NCI-H748 (cell line): ENCODE measurements around the gene SERINC3.
"Not testable (repeated sequence)": the region's sequence is repeated elsewhere in the genome, so short reads cannot be mapped to it uniquely, and the experiment has no call there.

Experiments
- DNase-seq: peaks from one replicate; lab custom pipeline; 2025; ENCODE audit not compliant: unreplicated experiment; lab: John Stamatoyannopoulos, UW

Gene SERINC3

GRCh38 chr20:44521484-44522481, at the start of gene SERINC3:
Gene SERINC3 (minus strand): TSS chr20:44522070. CDS start chr20:44521951, 119 bp downstream.
- peak; percentile 93 for DNase-seq

- DNase-seq, result no peak
These were observed 49.6 kb upstream of the SERINC3 start for GRCh38 chr20:44571362-44571988.

DNA sequence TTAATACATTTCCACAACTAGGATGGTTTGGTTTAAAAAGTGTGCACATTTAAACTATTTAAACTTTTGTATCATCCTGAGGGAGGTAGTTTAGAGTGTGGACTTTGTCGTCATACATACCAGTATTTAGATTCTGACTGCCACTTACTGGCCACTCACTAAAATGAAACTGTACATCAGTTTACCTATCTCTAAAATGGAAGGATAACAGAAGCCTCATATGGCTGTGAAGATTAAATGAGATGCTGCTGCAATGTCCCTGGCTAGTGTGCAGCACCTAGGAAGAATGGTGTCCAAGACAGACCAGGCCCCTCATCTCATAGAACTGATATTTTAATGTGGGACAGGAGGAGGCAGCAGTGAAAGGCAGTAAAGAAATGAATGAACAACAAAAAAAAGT, 48.5 kb upstream of the SERINC3 start:
- no peak for DNase-seq

DNA sequence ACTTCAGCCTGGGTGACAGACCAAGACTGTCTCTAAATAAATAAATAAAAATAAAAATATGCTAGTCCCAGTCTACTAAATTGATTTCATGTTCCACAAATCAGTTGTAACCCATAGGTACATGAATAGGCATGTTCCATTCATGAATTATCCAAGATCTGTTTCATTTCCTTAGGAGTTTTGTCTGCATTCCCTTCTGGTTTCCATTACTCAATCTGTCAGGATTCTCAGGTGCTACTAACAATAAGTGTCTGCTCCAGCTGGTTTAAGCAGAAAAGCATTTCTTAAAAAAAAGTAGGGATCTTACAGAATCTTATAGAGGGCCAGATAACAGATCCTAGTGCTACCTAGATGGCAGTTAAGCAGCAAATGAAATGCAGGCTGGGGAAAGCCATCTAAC, 44.9 kb upstream of the SERINC3 start:
- DNase-seq, result no peak

- DNase-seq, result no peak
These were observed 44.1 kb upstream of the SERINC3 start for GRCh38 chr20:44566018-44566417.

GRCh38 chr20:44561876-44562275, 40.0 kb upstream of the SERINC3 start:
- no peak for DNase-seq

GRCh38 chr20:44560818-44561217, 38.9 kb upstream of the SERINC3 start:
- DNase-seq, result not testable (repeated sequence)

- DNase-seq, result no peak
These were observed 38.4 kb upstream of the SERINC3 start for GRCh38 chr20:44560229-44560628.

- no peak for DNase-seq
These were observed 37.4 kb upstream of the SERINC3 start for GRCh38 chr20:44559302-44559701.

GRCh38 chr20:44552950-44553908, 31.4 kb upstream of the SERINC3 start:
- no peak for DNase-seq

DNA sequence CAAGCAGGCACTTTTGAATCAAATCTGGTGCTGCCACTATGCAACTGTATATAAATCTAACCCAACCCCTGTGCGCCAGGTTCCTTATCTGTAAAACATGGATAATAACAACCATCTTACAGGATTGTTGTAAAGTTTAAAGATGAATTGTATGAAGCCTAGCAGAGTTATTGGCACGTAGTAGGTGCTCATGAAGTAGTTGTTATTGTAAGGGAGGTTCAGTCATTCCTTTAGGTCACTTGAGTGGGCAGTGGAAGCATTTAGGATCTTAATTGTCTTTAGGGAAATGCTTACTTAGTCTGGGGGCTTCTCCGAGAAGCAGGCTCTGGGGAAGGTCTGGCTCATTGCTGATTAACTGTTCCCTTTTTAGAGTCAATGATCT, 30.7 kb upstream of the SERINC3 start:
- no peak for DNase-seq

DNA sequence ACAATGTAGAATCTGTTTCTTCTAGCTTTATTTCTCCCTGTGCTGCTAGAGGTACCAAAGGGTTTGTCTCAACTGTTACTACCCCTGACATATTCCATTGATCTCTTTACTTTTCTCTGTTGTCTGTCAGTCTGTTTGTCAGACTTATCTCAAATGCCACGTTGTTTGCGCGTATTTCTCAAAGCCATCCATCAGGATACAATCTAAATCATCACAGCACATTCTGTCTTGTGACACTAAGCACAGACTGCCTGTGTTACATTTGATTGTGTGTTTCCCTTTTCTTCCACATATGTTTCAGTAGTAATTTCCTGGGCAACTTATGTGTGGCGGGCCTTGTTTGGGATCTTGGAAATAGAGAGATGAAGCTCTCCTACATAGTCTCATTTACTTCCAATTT, 30.2 kb upstream of the SERINC3 start:
- DNase-seq, result no peak

GRCh38 chr20:44549123-44549522, 27.3 kb upstream of the SERINC3 start:
- DNase-seq, result no peak

DNA sequence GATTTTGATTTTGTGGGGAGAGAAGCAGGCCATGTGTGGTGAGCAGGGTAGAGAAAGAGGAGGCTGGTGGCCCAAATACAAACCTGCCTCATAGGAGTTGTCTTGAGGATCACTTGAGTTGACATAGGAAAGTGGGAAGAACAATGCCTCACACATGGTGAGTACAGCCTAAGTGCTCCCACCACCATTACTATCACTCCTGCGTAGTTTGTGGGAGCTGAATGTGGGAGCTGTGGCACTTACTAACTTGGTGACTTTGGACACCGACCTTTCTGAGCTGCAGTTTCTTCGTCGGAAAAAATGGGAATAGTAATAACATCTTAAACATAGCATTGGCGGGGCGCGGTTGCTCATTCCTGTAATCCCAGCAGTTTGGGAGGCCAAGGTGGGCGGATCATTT, 25.5 kb upstream of the SERINC3 start:
- DNase-seq, result no peak

GRCh38 chr20:44544263-44544662, 22.4 kb upstream of the SERINC3 start:
- DNase-seq, result no peak

DNA sequence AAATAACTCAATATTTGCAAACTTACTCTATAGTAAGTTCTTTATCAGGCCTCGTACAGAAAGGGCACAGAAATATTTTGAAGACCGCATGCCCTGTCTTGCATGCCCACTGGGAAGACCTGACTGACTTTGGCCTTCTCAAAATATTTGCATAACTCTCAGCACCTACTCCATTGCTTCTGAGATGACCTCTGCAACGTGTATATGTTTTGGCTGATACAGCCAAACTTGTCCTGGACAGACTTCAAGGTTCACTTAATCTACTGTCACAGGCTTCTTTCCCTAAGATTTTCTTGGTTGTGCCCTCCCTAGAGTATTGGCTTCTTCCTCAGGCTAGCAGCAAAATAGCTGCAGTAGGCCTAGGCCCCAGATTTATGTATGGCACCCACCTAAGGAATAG, 21.5 kb upstream of the SERINC3 start:
- no peak for DNase-seq

DNA sequence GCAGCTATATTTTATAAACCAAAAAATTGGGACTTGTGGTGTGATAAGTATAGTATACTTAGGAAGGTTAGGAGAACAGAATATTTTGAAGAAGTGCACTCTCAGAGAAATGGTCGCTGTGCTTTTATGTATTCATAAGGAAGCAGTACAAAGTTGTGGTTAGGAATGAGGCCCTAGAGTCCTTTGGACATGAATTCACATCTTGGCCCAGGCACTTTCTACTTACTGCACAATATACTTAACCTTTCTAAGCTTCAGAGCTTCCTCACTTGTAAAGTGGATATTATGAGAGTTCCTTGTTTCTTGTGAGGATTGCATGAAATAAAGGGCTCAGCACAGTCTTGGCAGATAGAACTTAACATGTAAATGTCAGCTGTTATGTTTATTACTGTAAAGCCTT, 21.0 kb upstream of the SERINC3 start:
- no peak for DNase-seq

DNA sequence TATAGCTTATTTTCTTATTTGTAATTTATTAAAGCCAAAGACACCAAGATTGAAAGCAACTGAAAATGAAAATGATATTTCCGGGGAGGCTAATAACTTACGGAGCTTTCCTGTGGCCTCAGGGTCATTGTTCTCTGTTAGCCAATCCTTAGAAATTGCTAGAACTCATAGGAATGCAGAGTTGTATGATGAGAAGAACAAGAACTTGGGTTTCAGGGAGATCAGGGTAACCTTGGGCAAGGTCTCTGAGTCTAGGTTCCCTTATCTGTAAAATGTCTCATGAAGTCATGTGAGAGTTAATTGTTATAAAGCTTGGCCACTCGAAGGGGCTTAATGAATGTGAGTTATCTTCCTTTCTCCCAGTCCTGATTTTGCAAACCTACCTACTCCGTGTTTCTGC, 20.1 kb upstream of the SERINC3 start:
- no peak for DNase-seq

GRCh38 chr20:44540834-44541233, 19.0 kb upstream of the SERINC3 start:
- DNase-seq, result no peak

DNA sequence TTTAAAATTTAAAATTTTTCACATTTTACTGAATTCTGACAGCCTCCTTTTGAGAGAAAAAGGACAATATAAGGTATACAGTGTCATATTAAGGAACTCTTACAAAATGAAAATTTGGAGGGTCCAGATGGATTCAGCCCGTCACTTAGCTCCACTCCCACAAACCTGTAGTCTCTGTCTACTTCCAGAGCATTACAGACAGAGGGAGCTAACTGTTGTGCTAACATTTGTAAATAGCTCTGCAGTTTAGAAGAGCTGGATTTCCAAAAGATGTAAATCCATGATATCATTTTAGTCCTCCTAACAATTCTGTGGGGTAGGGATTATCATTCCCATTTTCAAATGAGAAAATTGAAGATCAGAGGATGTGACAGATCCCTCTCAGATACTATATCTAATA, 16.1 kb upstream of the SERINC3 start:
- DNase-seq, result no peak

DNA sequence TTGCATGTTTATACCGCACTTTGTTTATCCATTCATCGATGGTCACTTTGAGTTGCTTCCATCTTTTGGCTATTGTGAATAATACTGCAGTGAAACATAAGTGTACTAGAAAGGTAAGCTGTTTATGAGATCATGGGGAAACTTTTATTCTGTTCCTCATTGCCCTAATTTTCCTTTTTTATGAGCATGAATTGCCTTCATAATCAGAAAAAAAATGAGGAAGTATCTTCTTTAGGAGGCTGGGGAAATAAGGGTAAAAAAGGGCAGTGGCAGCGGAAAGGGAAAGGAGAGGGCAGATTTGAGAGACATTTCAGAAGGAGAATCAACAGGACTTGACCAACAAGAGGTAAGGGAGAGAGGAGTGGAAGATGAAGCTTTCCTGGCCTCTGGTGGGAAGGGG, 14.3 kb upstream of the SERINC3 start:
- no peak for DNase-seq
